Heart left ventricle (tissue), 16 donors: ENCODE data around the gene ZNF337. TPM values are rescaled to one million over a fixed set of nuclear protein-coding genes. Genes with fewer than 3 reads are reported as not detected.
"Not testable (repeated sequence)": the region's sequence is repeated elsewhere in the genome, so short reads cannot be mapped to it uniquely, and the experiment has no call there.

ENCODE experiments used
- ATAC-seq, 4 donors: fragments of 200-7000 bp; cut with Tn5 transposase; one replicate each; pipeline ENCODE4 v1.9.1; 2020 to 2022; ENCODE audit warnings: moderate library complexity in 4 of 4, mild to moderate bottlenecking in 3 of 4, moderate number of reproducible peaks in 1 of 4
- DNase-seq, 5 donors: peaks; one replicate each; pipeline ENCODE4 v3.0.0-alpha.2; 2020
- H3K27ac ChIP-seq, 12 donors: fragments of 200-600 bp; sonication (generic) in 4 of 12; one replicate each; pipeline versions ENCODE4 v1.5.0 to v1.8.0; 2016 to 2022; ENCODE audit warnings: mild to moderate bottlenecking in 2 of 12
- H3K27me3 ChIP-seq, 9 donors: fragments of 200-600 bp; sonication (generic) in 2 of 9; one replicate each; pipeline versions ENCODE4 v1.5.1 to v1.8.0; 2016 to 2022; ENCODE audit warnings: mild to moderate bottlenecking in 3 of 9
- H3K36me3 ChIP-seq, 9 donors: fragments of 200-600 bp; sonication (generic) in 2 of 9; one replicate each; pipeline versions ENCODE4 v1.5.0 to v1.8.0; 2018 to 2022; ENCODE audit warnings: mild to moderate bottlenecking in 2 of 9
- H3K4me1 ChIP-seq, 12 donors: fragments of 200-600 bp; sonication (generic) in 4 of 12; one replicate each; pipeline versions ENCODE4 v1.5.0 to v1.8.0; 2016 to 2022; ENCODE audit warnings: mild to moderate bottlenecking in 3 of 12
- H3K4me3 ChIP-seq, 12 donors: fragments of 200-600 bp; sonication (generic) in 4 of 12; one replicate each; pipeline versions ENCODE4 v1.5.0 to v1.8.0; 2017 to 2022; ENCODE audit warnings: mild to moderate bottlenecking in 9 of 12, moderate library complexity in 4 of 12
- H3K9me3 ChIP-seq, 12 donors: fragments of 200-600 bp; sonication (generic) in 4 of 12; one replicate each; pipeline versions ENCODE4 v1.5.0 to v1.8.0; 2016 to 2022; ENCODE audit warnings: mild to moderate bottlenecking in 1 of 12
- CTCF ChIP-seq, 12 donors: fragments of 200-600 bp; sonication (generic) in 4 of 12; IDR thresholded peaks; one replicate each; pipeline versions ENCODE4 v1.5.0 to v1.8.0; 2018 to 2022; ENCODE audit warnings: antibody characterized with exemption in 12 of 12, mild to moderate bottlenecking in 5 of 12
- POLR2A ChIP-seq, 2 donors: fragments of 450-650 bp; IDR thresholded peaks; one replicate each; pipeline ENCODE4 v1.6.1; 2017; ENCODE audit warnings: antibody characterized with exemption in 2 of 2, mild to moderate bottlenecking in 2 of 2, moderate library complexity in 2 of 2
- WGBS, 4 donors: extraction: QIAGEN DNeasy Blood & Tissue Kit in 2 of 4; methylation state at CpG; one replicate each; pipeline versions ENCODE4 v1.1.5 to v1.1.7; 2013 to 2018; 5-methylcytosine and 5-hydroxymethylcytosine counted together
- intact Hi-C, 10 donors: fragments of 100-400 bp; cut with DNase I; formaldehyde crosslinking; loops; one replicate each; pipeline versions ENCODE4 v1.11.1 to v1.14.2; 2022
- polyA plus RNA-seq, 2 donors: library from polyadenylated mRNA; stranded (reverse); fragments of 200-250 nt; gene quantifications; one replicate each; pipeline ENCODE4 v1.2.3, GENCODE V29; 2013
- total RNA-seq, 9 donors: library from RNA; depleted of rRNA in 2 of 9; stranded (reverse); fragments of >200 nt in 2 of 9; fragmentation: NEBNext Ultra II Directional in 3 of 9; extraction: Animal tissue kit (Norgen Biotek cat#: 25700) in 3 of 9; gene quantifications; one replicate each; pipeline versions ENCODE4 v1.1.0 to v1.2.4, GENCODE V29; 2016 to 2023
- donor health status: ischemic (EF 13 %, LVEDD 7.1; RV severe dilation, severe dysfunction).
- donor health status: healthy with polysubstance abuse.
- donor health status: DM: no; HTN: yes; CAD: no.
- donor health status: DM: no; HTN: no; CAD: no.
- donor health status: ischemic (EF 25% LVEDD 6.9; RV normal size, moderate dysfunction).
- donor health status: ischemic (EF 25% LVEDD 5.7; RV mildly dilated, moderate dysfunction).
- donor health status: healthy.
- donor health status: DM: yes; HTN: yes; CAD: no.
- donor health status: ischemic (EF 35%, LVEDD 5.7; RV mildly dilated, moderate dysfunction).
- donor health status: nonischemic (EF 11% LVEDD 7.7; RV severe dilation, severe dysfunction).
- donor health status: DM: yes; HTN: yes; CAD: no.
- donor health status: PGD.
- donor health status: ischemic (EF 29% LVEDD 5.4; RV normal size, mild dysfunction).
- donor health status: nonischemic (EF 23%, LVEDD 6.1; RV moderate dilation, normal function).

ZNF337 gene
- total and polyA plus RNA-seq, 11 donors, result 5.5 to 10.3 (median 6.5) TPM

GRCh38 chr20:25720285-25720684 lies 23.6 kb upstream of the ZNF337 start:
- ATAC-seq (no peak), DNase-seq (no peak)
- Histone ChIP-seq H3K9me3 (peaks cover 0 to 47% (median 12%) of the 10 kb centered on the region in 12 donors), H3K36me3 (peaks cover 0 to 3% (median 0%) of the 10 kb centered on the region in 9 donors), H3K4me3 (no peak overlapping the region), H3K27me3 (no peaks in the 10 kb centered on the region), H3K4me1 (peaks cover 0 to 4% (median 0%) of the 10 kb centered on the region in 12 donors), H3K27ac (no peak overlapping the region)
- WGBS, 4 donors, result 96% methylated on average over 4 to 7 of the region's 7 CpGs
- intact Hi-C loops, result no loop called here
- no peak for TF ChIP-seq CTCF (IDR thresholded peaks at IDR 0.05)
- no peak for TF ChIP-seq POLR2A (IDR thresholded peaks at IDR 0.05)

- H3K27ac ChIP-seq, result peak overlapping the region in 2 of 12 donors; percentile 32 to 33
- ATAC-seq, H3K36me3 ChIP-seq, intact Hi-C loops, H3K27me3 ChIP-seq, H3K4me1 ChIP-seq: not testable (repeated sequence)
- peak in 4 of 5 donors; percentile 20 to 44 (median 28) for DNase-seq
- WGBS, 4 donors, result 64 to 77% (median 74%) methylated on average over 19 to 20 of the region's 20 CpGs
- H3K9me3 ChIP-seq, result peaks cover 0 to 42% (median 6%) of the 10 kb centered on the region in 12 donors
- H3K4me3 ChIP-seq, result peak overlapping the region in 2 of 12 donors; percentile 13 to 14
These were observed 22.5 kb upstream of the ZNF337 start for GRCh38 chr20:25718896-25719809.

GRCh38 chr20:25707695-25708094 lies 11.0 kb upstream of the ZNF337 start:
- no peak overlapping the region for H3K27ac ChIP-seq
- H3K9me3 ChIP-seq, result peaks cover 0 to 26% (median 3%) of the 10 kb centered on the region in 12 donors
- H3K4me3 ChIP-seq, result no peak overlapping the region
- intact Hi-C loops, result loop anchor here in 1 of 10 donors (10.0 kb wide), 1 partner anchor 53 kb away; no protein-coding TSS in a partner anchor
- TF ChIP-seq CTCF (IDR thresholded peaks at IDR 0.05) (no peak), POLR2A (IDR thresholded peaks at IDR 0.05) (no peak)
- no peaks in the 10 kb centered on the region for H3K36me3 ChIP-seq
- H3K4me1 ChIP-seq, result no peaks in the 10 kb centered on the region
- ATAC-seq, result no peak
- no peak for DNase-seq
- no peaks in the 10 kb centered on the region for H3K27me3 ChIP-seq

- Histone ChIP-seq H3K27ac (no peak overlapping the region), H3K27me3 (no peaks in the 10 kb centered on the region), H3K36me3 (no peaks in the 10 kb centered on the region), H3K4me1 (no peaks in the 10 kb centered on the region), H3K4me3 (no peak overlapping the region), H3K9me3 (peaks cover 0 to 20% (median 0%) of the 10 kb centered on the region in 12 donors)
- no peak for TF ChIP-seq POLR2A (IDR thresholded peaks at IDR 0.05)
- no peak for TF ChIP-seq CTCF (IDR thresholded peaks at IDR 0.05)
- ATAC-seq (no peak), DNase-seq (no peak)
- 89 to 93% (median 91%) methylated on average over 6 of the region's 6 CpGs for WGBS, 4 donors
- intact Hi-C loops, result loop anchor here in 1 of 10 donors (10.0 kb wide), 1 partner anchor 52 kb away; no protein-coding TSS in a partner anchor
These were observed 10.1 kb upstream of the ZNF337 start for GRCh38 chr20:25706793-25707192.
